Erythroblast (primary cell): ENCODE data around the gene NDUFA5.

ENCODE experiments used
- DNase-seq, 2 experiments: peaks; one replicate each; lab custom pipeline; 2025; lab: John Stamatoyannopoulos, UW
- GATA1 ChIP-seq: IDR thresholded peaks from 2 replicates; pipeline ENCODE4 v1.6.1; 2011; ENCODE audit warnings: low read depth, mild to moderate bottlenecking, control low read depth, low read length, moderate library complexity
- POLR2A ChIP-seq: IDR thresholded peaks from 2 replicates; pipeline ENCODE4 v1.6.1; 2011; ENCODE audit warnings: mild to moderate bottlenecking, low read length

The NDUFA5 gene

DNA sequence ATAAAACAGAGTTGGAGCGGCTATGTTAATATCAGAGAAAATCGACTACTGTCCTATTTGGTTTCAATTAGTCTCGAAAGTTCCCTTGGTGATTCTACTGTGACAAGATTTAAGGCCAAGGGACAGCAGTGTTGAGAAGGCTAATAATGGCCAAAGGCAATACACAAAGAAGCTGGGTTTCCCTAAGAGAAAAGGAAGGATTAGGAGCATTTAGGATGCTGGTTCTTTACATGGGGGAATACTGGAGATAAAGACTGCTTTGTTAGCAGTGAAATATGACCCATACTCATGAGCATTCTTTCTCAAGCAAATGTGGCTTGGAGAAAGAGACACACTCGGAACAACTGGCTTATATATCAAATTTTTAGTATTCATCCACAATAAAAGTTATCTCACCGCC lies 55.4 kb downstream of the NDUFA5 start:
- no peak for DNase-seq
- TF ChIP-seq POLR2A (no peak), GATA1 (no peak)

DNA sequence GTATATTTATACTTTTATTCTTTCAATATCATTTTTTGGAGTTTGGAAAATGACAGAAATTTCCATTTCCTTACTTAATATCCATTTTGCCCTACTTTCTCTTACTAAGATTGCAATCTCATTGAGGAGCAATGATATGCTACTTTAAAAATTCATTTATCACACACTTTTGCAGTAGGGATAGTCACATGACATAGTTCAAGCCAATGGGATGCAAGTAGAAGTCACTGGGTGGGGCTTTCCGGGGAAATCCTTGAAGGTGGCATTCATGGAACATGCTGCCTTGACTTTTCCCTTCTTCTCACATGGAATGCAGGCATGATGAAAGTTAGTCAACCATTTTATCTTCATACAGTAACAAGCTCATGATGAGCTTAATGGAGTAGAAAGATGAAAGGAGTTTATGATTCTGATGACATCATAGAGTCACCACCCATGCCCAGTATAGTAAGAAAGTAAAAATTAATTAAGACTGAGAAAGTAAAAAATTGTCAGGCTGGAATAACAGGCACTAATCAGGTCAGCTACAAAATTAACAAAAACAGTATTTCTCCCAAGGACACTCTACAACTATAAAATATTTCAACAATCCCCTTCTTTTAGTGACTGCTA lies 56.6 kb downstream of the NDUFA5 start:
- TF ChIP-seq POLR2A (no peak), GATA1 (no peak)
- DNase-seq, result no peak

DNA sequence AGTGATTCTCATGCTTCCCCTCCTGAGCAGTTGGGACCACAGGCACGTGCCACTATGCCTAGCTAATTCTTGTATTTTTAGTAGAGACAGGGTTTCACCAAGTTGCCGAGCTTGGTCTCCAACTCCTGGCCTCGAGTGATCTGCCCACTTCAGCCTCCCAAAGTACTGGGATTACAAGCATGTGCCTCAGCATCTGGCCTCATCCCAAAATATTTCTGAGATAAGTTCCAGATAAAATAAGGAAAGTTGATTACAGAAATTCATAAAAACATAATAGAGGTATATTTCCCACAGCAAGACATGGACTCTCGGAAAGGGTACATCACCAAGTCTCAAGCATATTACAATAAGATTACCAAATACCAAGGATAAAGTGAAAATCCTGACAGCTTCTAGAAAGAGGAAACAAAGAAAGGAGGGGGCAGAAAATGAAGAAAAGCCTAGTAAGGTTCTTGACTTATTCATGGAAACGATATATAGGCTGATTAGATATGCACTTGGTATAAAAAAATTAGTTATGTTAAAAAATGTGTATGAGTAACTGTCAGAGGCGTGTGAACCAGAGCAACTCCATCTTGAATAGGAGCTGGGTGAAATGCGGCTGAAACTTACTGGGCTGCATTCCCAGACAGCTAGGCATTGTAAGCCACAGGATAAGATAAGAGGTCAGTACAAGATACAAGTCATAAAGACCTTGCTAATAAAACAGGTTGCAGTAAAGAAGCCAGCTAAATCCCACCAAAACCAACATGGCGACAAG lies 58.2 kb downstream of the NDUFA5 start:
- no peak for DNase-seq
- no peak for TF ChIP-seq POLR2A
- no peak for TF ChIP-seq GATA1

DNA sequence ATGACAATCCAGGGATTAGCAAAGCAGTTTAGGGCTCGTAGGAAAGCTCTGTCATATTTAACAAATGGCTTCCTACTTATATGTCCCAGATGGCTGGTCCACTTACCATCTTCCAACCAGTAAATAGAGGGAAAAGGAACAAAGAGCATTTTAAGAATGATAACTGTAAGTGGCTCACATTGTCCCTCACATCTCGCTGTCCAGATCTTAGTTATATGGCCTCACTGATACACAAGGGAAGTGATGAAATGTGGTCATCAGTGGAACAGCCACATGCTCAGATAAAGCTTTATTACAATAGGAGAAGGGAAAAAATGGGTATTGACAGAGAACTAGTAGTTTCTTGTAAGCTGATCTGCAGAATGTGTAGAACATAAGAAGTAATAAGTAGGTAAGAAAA lies 59.0 kb downstream of the NDUFA5 start:
- no peak for DNase-seq
- TF ChIP-seq GATA1 (no peak), POLR2A (no peak)

DNA sequence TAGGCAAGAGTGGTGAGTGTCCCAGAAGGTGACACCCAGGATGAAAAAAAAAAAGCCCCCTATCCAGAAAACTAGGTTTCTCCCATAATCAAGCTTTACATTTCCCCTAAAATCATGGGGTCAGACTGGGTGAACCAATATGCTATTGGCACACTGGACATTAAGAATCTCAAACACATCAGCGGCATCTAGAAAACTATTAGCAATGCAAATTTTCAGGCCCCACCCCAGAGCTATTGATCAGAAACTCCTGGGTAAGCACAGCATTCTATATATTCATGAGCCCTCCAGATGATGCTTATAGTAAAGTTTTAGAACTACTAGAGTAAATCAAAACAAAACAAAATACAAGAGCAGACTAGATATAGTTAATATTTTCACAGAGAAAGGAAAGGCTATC lies 59.6 kb downstream of the NDUFA5 start:
- TF ChIP-seq POLR2A (no peak), GATA1 (no peak)
- DNase-seq, result no peak

DNA sequence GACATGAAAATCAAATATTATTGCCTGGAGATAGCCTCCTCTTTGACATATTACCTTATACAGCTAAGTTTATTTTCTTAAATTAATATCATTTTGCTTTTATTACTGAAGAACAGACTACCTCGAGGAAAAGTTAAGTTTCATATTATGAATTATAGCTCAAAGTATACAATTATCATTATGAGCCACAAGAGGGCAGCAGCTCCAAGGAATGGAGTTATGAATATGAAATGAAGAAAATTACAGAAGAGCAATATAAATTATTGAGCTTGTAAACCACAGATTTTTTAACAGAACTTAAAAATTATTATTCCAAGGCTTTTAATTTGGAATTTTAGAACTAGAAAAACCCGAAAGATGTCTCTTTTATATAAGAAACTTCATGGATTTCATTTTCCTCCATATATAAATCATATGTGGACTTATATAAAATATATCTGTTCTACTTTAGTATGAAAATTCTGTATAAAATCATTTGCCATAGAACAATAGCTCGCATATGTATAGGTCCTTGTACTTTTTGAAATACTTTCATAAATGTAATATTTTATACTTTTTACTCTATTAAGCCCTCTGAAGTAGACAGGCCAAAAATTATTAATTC lies 63.3 kb downstream of the NDUFA5 start:
- peak; percentile 27 to 68 for DNase-seq
- TF ChIP-seq POLR2A (no peak), GATA1 (no peak)

DNA sequence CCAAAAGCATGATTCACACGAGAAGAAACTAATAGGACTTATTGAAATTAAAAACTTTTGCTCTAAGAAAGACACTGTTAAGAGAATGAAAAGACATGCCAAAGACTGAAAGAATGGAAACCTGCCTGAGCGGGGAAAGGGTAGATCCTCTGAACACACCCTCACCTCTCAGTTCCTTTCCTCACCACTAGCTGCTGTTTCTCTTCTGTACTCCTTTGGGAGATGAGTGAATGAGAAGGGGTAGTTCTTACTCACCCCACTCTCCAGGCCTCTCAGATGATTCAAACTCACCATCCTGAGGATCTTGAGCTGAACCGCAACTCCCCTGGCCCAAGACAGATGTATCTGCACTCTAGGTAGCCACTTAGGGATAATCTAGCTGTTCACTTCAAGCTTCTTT lies 65.1 kb downstream of the NDUFA5 start:
- TF ChIP-seq POLR2A (no peak), GATA1 (no peak)
- no peak for DNase-seq
